ENCODE results near the gene KRT79.

DNA sequence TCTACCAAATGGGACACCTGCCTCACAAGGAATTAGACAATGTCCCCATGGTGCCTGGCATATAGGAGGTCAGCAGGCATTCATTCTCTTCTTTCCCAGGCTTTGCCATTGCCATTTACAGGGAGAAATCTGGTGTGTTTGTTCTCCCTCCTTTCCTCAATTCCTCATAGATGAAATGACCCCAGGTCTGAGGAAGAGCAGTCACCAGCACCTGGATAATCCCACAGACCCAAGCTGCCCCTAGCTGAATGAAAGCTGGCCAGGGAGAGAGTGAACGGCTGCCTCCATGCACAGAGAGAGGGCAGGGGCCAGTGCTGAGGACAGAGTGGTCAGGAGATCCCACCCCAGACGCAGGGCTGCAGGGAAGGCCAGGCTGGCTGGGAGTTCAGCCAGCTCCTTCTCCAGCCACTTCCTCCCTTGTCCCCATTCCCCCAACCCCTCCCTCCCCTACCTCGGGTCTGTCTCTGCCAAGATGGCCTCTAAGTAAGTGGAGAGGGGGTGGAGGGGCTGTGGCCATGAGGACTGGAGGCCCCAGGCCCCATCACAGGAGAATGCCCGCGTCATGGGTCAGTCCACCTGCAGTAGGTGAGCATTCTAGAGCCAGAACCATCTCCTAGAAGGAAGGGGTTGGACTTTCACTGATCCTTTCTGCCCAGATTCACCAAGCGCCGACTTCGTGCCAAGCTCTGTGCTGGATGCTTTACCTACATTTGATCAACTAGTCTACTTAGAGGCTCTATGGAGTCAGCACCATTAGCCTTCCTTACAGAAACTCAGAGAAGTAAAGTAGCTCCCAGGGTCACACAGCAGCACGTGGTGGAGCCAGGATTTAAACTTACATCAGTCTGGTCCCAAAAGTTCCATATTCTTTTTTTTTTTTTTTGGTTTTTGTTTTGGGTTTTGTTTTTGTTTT is 18.2 kb downstream of the KRT79 start:
- TF ChIP-seq, protein P1, sequence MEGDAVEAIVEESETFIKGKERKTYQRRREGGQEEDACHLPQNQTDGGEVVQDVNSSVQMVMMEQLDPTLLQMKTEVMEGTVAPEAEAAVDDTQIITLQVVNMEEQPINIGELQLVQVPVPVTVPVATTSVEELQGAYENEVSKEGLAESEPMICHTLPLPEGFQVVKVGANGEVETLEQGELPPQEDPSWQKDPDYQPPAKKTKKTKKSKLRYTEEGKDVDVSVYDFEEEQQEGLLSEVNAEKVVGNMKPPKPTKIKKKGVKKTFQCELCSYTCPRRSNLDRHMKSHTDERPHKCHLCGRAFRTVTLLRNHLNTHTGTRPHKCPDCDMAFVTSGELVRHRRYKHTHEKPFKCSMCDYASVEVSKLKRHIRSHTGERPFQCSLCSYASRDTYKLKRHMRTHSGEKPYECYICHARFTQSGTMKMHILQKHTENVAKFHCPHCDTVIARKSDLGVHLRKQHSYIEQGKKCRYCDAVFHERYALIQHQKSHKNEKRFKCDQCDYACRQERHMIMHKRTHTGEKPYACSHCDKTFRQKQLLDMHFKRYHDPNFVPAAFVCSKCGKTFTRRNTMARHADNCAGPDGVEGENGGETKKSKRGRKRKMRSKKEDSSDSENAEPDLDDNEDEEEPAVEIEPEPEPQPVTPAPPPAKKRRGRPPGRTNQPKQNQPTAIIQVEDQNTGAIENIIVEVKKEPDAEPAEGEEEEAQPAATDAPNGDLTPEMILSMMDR (IDR thresholded peaks at IDR 0.05; ENCODE audit: low read depth, low read length, poor library complexity, severe bottlenecking) = no peak
- TF ChIP-seq EZH2phosphoT487 (IDR thresholded peaks at IDR 0.05; ENCODE audit: borderline replicate concordance, low read length) = no peak

Data from DOHH2 (cell line).